Spleen (tissue), 7 donors: ENCODE data around the gene IER5.

Experiments
- POLR2AphosphoS5 ChIP-seq, 3 donors: sonication (generic); formaldehyde crosslinking; IDR thresholded peaks; one replicate each; pipeline ENCODE4 v1.5.1; 2017; ENCODE audit warnings: antibody characterized with exemption in 3 of 3
- TF ChIP-seq, protein P1 (sequence below), 11 experiments: fragments of 200-600 bp in 7 of 11; fragments of 450-650 bp in 4 of 11; sonication (generic) in 4 of 11; IDR thresholded peaks in 8 of 11; conservative IDR thresholded peaks in 3 of 11; 1 replicate in 7 of 11; 2 replicates in 4 of 11; pipeline versions ENCODE4 v1.4.0 to v1.8.0; 2016 to 2021; ENCODE audit warnings: antibody characterized with exemption in 11 of 11, inconsistent platforms in 4 of 11, mild to moderate bottlenecking in 1 of 11
- donor health status: DM: no; HTN: no; CAD: no; lungs with moderate emphysema.
- donor health status: DM: no; HTN: no; CAD: no.
- donor health status: DM: no; HTN: no; CAD: no.

DNA sequence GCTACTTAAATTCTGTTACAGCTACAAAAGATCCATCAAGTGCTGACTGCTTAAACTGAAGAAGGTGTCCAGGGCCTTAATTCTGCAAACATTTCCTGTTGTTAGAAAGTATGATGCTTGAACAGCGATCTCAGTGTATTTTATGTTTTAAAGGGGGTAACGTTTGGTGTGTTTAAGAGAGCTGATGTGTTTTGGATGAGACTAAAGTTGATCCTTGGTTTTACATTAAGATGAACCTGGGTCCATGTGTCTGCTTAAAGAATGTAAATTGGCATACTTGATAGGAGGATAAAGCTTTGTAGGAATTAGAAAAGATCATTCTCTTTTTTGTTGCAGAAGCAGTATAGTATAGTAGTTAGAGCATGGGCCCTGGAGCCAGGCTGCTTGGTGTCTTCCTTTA, 3.6 kb downstream of the IER5 start:
- TF ChIP-seq, protein P1, sequence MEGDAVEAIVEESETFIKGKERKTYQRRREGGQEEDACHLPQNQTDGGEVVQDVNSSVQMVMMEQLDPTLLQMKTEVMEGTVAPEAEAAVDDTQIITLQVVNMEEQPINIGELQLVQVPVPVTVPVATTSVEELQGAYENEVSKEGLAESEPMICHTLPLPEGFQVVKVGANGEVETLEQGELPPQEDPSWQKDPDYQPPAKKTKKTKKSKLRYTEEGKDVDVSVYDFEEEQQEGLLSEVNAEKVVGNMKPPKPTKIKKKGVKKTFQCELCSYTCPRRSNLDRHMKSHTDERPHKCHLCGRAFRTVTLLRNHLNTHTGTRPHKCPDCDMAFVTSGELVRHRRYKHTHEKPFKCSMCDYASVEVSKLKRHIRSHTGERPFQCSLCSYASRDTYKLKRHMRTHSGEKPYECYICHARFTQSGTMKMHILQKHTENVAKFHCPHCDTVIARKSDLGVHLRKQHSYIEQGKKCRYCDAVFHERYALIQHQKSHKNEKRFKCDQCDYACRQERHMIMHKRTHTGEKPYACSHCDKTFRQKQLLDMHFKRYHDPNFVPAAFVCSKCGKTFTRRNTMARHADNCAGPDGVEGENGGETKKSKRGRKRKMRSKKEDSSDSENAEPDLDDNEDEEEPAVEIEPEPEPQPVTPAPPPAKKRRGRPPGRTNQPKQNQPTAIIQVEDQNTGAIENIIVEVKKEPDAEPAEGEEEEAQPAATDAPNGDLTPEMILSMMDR (IDR thresholded peaks at IDR 0.05 in 8 of 11, conservative IDR thresholded peaks at IDR 0.05 in 3 of 11) = no peak
- TF ChIP-seq POLR2AphosphoS5 (IDR thresholded peaks at IDR 0.05) = no peak
